ENCODE data around the gene GMEB2.

The GMEB2 gene

DNA sequence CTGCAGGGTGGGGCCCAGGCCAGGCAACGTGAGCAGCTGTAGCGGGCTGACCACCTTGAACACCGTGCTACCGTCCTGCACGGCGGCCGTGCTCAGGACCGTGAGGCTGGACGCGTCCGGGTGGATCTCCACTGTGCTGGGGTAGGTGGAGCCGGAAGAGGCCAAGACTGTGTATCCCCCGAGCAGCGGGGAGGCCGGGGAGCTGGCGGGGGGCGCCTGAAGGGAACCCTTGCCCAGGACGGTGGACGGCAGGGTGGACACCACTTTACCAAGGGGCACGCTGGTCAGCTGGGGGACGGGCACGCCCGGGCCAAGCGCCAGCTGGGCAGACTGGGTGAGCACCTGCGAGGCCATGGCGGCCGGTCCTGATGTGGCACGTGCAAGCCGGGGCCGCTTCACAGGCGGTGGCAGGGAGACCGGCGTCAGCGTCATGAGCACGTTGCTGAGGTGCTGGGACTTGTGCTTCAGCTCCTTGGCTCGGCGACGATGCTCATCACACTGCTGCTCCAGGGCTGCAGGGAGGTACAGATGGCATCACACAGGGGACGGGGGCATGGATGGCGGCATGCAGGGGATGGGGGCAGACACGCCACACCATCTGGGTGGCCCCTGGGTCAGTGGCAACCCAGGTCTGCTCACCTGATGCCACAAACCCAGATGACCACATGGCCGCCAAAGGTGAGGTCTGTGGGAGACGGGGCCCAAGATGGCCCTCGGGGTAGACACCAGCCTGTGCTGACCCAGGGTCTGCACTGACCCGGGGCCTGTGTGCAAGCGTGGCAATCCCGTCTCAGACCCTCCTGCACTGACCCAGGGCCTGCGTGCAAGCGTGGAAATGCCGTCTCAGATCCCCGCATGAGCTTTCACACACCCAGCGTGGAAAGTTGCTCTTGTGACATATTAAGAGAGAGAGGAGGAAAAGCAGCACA, 36.4 kb downstream of the GMEB2 start:
- no peak for DNase-seq (ENCODE audit: low read depth in 1 of 2, low spot score in 1 of 2)

DNA sequence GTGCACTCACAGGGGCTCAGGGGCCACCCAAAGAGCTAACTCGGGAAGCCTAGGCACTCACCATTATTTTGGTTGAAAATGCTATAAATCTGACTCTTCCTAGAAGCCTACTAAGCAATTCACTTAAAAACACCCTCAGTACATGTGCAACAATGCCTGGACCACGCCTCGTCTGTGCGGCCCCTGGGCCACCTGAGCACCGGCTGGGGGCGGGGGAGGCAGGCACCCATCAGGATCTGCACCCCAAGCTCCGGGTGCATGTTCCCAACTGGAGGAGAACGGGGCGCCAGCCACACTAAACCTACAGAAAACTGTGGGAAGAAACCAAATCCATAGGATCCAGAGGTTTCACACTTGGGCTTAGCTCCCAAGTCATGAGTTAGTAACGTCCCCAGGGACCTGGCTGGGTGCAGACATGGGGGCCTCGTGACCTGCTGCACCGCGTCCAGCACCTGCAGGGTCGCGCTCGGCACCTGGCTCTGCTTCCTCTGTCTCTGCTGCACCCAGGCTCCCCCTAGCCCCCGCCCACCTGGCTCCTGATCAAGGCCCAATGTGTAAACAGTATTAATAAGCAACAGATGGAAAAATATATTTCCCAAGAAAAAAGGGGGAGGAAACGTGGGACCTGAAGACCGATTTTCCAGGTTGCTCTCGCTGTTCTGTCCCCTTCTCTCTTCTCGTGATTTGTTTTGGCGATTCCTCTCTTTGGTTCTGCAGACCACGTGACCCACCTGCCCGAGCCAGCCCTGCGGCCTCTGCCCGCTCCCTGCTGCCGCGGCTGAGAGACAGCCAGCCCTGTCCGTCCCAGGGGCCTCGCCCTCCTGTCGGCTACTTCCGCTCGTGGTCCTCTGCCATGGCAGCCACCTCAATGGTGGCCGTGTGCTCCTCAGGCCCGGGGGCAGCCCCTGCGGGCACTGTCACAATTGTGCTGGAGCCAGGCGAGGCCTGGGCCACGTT, 37.4 kb downstream of the GMEB2 start:
- no peak for DNase-seq (ENCODE audit: low read depth in 1 of 2, low spot score in 1 of 2)

DNA sequence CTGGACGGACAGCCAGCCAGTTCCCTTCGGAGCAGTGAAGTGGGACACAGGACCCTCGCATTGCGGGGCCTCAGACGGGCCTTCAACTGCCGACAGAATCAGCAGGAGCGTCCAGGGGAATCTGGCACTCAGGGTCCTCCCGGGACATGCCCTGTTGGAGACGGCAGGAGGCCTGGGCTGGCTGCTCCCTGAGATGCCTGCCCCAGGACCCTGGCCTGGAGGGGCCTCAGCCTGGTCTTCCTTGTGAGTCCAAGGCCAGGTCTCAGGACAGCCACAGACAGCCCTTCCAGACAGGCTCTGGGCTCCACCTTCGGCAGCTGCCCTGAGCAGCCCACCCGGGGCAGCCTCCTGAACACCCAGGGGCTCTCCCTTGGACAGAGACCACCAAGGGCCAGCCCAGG, 38.3 kb downstream of the GMEB2 start:
- no peak for DNase-seq (ENCODE audit: low read depth in 1 of 2, low spot score in 1 of 2)

DNA sequence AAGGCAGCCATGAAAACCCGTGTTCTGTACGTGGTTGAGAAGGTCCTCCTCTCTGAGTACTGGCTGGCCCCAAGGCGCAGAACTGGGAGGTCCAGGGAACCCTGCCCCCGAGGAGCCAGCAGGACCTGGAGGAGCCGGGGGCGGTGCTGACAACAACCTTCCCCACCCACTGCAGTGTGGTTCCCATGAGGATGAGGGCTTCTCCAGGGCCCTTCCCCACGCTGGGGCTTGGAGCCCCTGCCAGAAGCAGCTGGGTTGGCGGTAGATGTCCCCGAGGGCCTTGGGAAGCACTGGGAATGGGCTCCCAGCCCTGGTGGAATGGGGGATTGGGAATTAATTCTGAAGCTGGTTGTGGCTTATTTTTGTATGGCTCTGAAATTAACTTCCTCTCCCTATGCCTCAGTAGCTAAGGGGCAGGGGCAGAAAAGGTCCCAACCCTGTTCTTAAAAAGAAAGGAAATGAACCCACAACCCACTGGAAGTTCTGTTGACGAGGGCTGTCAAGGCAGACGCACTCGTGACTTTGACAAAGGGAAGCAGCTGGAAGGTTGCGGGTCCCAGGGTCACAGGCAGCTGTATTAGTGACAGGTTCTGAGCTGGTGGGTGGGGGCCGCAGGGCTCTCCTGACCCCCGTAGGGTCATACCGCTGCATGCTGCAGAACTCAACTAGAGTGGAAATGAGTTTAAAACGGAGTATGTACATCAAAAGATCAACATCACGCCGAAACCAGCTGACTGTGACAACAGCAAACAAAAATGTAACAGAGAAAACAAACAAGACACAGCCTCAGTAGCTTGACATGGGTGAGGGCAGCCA, 38.9 kb downstream of the GMEB2 start:
- no peak for DNase-seq (ENCODE audit: low read depth in 1 of 2, low spot score in 1 of 2)

DNA sequence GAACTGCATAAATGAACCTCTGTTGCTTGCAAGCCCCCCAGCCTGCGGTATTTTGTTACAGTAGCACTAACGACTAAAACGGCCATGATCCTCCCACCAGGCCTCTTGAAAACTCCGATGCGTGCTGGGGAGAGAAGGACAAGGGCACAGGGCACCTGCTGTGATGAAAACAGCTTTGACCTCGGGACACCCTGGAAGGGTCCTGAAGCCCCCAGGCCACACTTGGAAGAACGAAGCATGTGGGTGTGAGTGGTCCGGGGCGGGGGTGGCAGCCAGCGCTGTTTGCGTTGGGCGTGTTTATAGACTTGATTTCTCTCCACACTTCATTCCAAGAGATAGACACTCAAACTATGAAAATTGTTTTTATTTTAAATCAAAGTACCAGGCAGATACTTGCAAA, 39.6 kb downstream of the GMEB2 start:
- DNase-seq (ENCODE audit: low read depth in 1 of 2, low spot score in 1 of 2) = no peak

DNA sequence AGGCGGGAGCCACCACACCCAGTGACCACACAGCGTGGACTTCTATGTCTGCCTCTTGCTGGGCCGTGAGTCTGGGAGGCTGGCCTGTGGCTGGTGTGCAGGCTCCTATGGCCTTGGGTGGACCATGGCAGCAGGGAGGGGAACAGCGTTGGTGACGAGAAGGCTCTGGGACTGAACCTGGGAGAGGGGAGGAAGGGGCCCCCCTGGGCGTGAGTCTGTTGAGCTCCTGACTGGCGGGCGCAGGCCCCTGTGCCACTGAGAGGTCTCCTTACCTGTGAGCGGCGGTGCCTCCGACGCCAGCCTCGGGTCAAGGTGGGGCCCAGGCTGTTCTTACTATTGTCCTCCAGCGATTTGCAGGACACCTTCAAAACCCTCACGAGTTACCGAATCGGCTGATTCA, 40.1 kb downstream of the GMEB2 start:
- no peak for DNase-seq (ENCODE audit: low read depth in 1 of 2, low spot score in 1 of 2)

DNA sequence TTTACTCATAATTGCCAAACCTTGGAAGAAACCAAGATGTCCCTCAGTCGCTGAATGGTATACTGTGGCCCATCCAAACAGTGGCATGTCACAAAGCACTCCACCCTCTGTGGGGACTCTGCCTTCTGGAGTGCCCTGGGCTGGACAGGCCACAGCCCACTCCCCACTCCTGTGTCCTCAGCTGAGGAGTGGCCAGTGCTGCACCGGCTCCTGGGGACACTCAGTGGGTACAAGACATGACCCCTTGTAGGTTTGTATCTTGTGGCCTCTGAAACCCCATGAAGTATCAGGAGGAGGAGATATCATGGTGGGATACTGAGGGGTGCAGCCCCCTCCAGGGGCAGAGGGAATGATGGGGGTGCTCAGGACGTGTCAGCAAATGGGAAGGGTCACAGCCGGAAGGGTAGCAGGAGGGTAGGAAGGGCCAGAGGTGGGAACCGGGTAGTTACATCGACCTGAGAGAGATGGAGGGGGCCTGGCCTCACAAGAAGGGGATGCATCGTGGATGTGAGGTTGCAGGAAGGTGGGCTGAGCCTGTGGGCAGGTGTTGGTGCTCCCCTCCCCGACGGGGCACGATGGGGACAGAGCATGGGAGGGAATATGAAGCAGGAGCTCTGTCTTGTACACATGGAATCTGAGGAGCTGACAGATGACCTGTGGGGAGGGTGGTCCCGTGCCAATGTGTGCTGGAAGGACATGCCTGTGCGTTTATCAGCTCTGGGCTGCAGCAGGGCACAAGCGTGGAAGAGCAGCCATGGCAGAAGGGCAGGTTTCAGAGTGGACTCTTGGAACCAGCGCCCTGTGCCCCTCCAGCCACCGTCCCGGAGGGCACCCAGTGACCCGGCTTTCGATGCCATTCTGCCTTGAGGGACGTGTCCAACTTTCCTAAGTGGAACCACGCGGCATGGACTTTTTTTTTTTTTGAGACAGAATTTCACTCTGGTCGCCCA, 41.0 kb downstream of the GMEB2 start:
- no peak for DNase-seq (ENCODE audit: low read depth in 1 of 2, low spot score in 1 of 2)

DNA sequence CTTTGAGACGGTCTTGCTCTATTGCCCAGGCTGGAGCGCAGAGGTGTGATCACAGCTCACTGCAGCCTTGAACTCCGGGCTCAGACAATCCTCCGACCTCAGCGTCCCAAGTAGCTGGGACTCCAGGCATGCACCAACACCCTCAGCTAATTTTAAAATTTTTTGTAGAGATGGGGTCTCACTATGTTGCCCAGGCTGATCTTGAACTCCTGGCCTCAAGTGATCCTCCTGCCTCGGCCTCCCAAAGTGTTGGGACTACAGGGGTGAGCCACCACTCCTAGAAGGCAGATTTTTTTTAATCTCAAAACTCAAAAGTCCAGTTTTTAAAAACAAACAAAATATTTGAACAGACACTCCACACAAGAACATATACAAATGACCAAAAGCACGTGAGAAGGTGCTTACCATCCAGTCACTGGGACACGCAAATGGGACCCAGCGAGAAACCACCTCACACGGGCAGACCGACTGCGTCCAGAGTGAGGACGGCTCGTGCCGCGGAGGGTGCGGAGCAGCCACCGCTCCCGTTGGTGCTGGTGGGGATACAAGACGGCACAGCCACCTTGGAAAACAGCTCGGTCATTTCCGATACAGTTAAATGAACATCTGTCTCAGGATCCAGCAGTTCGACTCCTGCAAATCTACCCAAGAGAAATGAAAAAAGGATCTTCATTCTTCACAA, 44.4 kb downstream of the GMEB2 start:
- no peak for DNase-seq (ENCODE audit: low read depth in 1 of 2, low spot score in 1 of 2)

DNA sequence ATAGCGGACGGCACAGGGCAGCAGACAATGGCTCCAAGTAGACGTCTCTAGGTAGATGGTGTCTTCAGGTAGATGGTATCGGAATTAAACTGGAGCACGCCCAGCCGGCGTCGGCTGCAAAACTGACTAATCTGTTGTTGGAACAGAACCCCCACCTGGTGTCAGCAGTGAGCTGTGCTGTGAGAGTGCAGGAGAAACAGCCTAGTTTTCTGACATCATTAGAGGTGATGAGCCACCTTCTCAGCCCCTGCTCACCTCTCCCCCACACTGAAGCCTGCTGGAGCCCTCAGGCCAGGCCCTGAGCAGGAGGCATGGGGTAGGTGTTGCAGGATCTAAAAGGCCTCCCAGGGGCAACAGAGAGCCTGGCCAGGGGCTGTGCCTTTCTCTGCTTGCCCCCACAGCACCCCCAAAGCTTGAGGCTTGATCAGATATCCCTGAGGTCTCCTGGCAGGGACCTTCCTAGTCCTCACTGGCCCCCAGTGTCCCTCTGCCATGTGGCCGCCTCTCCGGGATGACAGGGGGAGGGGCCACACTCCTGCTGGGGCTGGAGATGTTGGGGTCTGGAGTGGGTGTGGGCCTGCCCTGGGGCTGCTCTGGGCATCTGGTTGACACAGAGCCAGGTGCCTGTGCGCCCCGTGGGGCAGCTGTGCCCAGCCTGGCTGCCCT, 46.0 kb downstream of the GMEB2 start:
- peak; percentile 40 to 44 for DNase-seq (ENCODE audit: low read depth in 1 of 2, low spot score in 1 of 2)

DNA sequence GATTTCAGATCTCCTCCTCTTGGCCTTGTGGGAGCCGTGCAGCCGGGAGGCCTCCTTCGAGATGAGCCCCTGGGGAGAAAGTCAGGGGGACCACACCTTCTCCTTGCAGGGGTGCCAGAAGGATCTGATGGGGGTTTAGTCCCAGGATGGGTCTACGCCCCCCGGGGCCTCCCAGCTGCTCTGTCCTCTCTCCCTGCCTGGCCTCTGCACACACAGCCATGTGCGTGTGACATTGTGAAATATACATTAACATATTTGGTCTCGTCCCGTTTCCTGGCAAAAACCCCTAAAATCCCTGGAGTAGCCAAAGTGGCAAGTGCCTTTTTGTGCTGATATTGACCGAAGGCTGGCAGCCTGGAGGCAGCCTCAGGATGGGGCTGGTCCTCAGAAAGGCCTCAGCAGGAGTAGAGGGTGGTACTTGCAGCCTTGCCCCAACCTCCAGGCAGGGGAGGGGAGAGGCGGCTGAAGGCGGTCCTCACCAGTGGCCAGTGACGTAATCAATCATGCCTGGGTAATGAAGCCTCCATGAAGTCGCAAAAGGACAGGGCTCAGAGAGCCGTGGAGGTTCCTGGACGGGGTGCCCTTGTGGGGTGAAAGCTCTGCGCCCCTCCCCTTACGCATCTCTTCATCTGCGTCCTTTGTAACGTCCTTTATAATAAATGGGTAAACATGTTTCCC, 47.7 kb downstream of the GMEB2 start:
- no peak for DNase-seq (ENCODE audit: low read depth in 1 of 2, low spot score in 1 of 2)

DNA sequence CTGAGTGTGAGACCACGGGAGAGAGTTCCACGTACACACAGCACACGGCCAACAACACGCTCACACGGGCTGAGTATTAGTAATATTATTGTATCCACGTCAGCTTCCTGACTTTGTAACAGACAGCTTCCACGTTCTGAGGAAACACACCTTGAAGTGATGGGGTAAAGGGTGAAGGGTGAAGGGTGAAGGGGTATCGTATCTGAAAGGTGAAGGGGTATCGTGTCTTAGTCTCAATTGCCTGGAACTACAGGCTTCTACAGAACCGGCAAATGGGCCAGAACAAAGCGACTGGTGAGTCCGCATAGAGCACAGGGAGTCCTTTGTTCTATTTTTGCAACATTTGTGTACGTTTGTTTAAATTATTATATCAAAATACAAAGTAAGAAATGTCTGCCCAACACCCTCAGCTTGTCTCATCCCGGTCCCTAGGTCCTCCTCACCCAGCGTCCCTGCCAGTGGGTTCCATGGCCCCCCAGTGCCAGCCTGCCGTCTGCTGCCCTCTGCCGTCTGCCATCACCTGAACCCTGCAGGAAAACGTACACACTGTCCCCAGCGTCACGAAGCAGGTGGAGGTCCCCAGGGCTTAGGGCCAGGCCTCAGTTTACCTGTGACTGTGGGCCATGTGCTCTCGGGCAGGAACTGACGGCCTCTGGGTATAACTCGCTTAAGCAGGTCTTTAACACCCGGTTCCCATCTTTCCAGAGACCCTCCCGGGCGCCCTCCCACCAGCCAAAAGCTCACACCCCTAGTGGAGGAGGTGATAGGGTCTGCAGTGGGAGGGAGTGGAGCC, 48.5 kb downstream of the GMEB2 start:
- no peak for DNase-seq (ENCODE audit: low read depth in 1 of 2, low spot score in 1 of 2)

DNA sequence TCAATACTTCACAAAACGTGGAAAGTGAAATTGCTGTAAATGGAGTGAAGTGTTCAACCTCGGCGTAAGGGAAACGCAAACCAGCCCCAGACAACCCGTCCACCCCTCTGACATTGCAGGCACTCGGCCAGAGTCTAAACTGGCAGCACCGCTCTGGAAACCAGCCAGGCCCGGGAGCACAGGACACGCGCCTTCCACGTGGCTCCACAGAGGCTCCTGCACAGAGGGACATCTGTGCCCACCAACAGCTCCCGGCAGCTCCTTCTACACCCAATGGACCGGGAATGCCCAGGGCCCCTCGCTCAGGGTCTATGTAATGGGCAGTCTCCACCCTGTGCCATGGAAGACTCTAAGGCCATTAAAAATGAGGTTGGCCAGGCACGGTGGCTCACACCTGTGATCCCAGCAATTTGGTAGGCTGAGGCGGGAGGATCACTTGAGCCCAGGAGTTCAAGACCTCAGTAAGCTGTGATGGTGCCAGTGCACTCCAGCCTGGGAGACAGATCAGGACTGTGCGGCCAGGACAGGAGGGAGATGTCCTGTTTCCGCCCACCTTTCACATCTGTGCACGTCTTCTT, 49.5 kb downstream of the GMEB2 start:
- no peak for DNase-seq (ENCODE audit: low read depth in 1 of 2, low spot score in 1 of 2)

DNA sequence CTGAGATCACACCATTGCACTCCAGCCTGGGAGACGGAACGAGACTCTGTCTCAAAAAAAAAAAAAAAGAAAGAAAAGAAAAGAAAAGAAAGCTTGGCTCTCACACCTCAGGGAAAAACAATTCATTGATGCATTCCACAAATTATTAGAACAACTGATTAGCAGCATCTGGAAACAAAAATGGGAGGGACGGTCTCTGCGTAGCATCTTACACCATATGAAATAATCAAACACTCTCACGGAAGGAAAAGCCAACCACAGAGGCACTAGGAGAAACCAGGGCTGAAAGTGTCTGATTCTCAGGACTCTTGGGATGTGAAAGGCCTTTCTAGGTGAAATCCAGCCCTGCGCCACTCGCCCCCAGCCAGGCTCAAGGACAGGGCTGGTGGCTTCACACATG, 50.6 kb downstream of the GMEB2 start:
- no peak for DNase-seq (ENCODE audit: low read depth in 1 of 2, low spot score in 1 of 2)

DNA sequence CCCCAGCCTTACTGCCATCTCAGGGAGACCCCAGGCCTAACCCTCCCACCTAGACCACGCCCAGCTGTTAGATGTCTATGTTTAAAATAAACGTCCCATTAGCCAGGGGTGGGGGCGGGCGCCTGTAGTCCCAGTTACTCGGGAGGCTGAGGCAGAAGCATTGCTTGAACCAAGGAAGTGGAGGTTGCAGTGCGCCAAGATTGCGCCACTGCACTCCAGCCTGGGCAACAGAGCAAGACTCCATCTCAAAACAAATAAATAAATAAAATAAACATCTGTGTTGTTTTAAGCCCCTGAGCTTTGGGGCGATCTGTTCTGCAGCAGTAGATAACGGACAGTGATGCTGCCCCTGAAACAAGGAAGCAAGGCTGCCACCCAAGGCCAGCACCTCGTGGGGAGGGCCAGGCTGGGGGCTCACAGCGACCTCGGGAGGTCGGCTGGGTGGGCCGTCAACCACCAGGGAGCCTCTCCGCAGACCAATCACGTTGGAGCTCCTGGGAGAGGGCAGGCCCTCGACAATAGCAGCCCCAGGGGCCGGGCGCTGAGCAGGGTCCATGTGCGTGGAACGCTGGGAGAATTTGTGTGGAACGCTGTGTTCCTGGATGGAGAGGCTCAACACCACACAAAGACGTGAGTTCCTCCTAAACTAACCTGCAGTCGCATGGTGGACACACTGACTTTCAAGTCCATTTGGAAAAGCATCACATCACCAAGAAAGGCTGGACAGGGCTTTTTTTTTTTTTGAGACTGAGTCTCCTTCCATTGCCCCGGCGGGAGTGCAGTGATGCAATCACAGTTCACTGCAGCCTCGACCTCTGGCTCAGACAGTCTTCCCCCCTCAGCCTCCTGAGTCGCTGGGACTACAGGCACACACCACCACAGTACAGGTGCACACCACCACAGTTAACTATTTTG, 51.8 kb downstream of the GMEB2 start:
- no peak for DNase-seq (ENCODE audit: low read depth in 1 of 2, low spot score in 1 of 2)

DNA sequence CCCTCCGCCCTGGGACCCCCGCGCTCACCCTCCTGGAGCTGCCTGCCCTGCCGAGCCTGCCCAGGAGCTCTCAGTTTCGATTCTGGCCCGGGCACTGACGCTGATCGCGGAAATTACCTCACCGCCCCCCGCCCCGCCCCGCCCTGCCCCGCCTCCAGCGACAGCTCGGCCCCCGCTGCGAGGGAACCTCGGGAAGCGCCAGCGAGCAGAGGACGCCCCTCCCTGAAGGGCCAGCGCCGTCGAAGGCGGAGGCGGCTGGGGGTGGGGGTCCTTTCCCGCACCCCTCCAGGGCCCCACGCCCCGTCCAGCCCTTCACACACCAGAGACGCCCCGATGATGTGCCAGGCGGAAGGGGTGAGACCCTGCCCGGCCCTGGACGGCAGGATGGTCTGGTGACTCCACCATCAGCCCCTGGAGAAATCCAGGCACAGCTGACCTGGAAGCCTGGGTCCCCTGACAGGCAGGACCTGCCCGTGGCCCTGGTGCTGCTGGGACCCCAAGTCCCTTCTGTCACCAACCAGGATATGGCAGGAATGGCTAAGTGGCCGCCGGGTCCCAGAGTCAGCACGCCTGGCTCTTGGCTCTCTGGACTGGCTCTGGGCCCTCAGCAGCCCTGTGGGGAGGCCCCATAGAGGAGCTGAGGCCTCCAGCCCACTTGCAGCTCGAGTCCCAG, 52.6 kb downstream of the GMEB2 start, which contains the start of gene HELZ2:
Gene HELZ2, minus strand, starts transcription at position 84 of the 673 bp plus-strand sequence. CDS start 1,854 bp downstream, outside the sequence.
- peak in 1 of 2 donors; percentile 45 for DNase-seq (ENCODE audit: low read depth in 1 of 2, low spot score in 1 of 2)
